Neural cell (in vitro differentiated cells): ENCODE measurements around the gene DPF3. TPM values are rescaled to one million over a fixed set of nuclear protein-coding genes. Genes with fewer than 3 reads are reported as not detected.

Experiments used
- H2AFZ ChIP-seq: fragments of 200-600, 300-800 bp; sonication (generic), shearing (Covaris generic); 2 replicates; pipeline ENCODE4 v1.6.0; 2014; ENCODE audit warnings: low read depth, mild to moderate bottlenecking, antibody characterized with exemption, low read length, moderate library complexity
- H3F3A ChIP-seq: fragments of 200-600 bp; shearing (Covaris generic); 2 replicates; pipeline ENCODE4 v1.6.1; 2016; ENCODE audit warnings: mild to moderate bottlenecking, moderate library complexity, mixed read lengths, antibody characterized with exemption, low read length; ENCODE audit not compliant: insufficient read depth, poor library complexity, severe bottlenecking
- H3K27ac ChIP-seq: fragments of 200-600, 300-800 bp; sonication (generic), shearing (Covaris generic); 2 replicates; pipeline ENCODE4 v1.5.1; 2014; ENCODE audit warnings: mild to moderate bottlenecking, low read length, moderate library complexity
- H3K27me3 ChIP-seq: fragments of 300-800, 200-600 bp; sonication (generic), shearing (Covaris generic); 2 replicates; pipeline ENCODE4 v1.6.0; 2014; ENCODE audit warnings: mild to moderate bottlenecking, low read depth, low read length, moderate library complexity; ENCODE audit not compliant: insufficient read depth
- H3K36me3 ChIP-seq: fragments of 300-800, 200-600 bp; sonication (generic), shearing (Covaris generic); 2 replicates; pipeline ENCODE4 v1.5.1; 2014; ENCODE audit warnings: mild to moderate bottlenecking, antibody characterized with exemption, low read length, moderate library complexity; ENCODE audit not compliant: insufficient read depth
- H3K4me2 ChIP-seq: fragments of 300-800, 200-600 bp; sonication (generic), shearing (Covaris generic); 2 replicates; pipeline ENCODE4 v1.6.0; 2014; ENCODE audit warnings: mild to moderate bottlenecking, low read length
- H3K4me3 ChIP-seq: fragments of 300-800, 200-600 bp; sonication (generic), shearing (Covaris generic); 2 replicates; pipeline ENCODE4 v1.5.1; 2014; ENCODE audit warnings: mild to moderate bottlenecking, low read length, moderate library complexity
- H3K79me2 ChIP-seq: fragments of 200-600 bp; shearing (Covaris generic); replicated peaks from 2 replicates; pipeline ENCODE4 v1.6.0; 2014; ENCODE audit warnings: mild to moderate bottlenecking, low read length, moderate library complexity; ENCODE audit not compliant: insufficient read depth
- H3K9ac ChIP-seq: fragments of 300-800, 200-600 bp; sonication (generic), shearing (Covaris generic); 2 replicates; pipeline ENCODE4 v1.6.1; 2016; ENCODE audit warnings: mild to moderate bottlenecking, low read length, mixed read lengths
- H3K9me2 ChIP-seq: fragments of 200-600 bp; shearing (Covaris generic); 2 replicates; pipeline ENCODE4 v1.6.1; 2016; ENCODE audit warnings: mild to moderate bottlenecking, low read length, mixed read lengths; ENCODE audit not compliant: insufficient read depth
- H3K9me3 ChIP-seq: fragments of 200-600, 300-800 bp; sonication (generic), shearing (Covaris generic); 2 replicates; pipeline ENCODE4 v1.6.1; 2016; ENCODE audit warnings: mild to moderate bottlenecking, mixed run types, low read length, moderate library complexity, mixed read lengths
- H4K20me1 ChIP-seq: fragments of 200-600 bp; shearing (Covaris generic); 2 replicates; pipeline ENCODE4 v1.6.1; 2016; ENCODE audit warnings: mild to moderate bottlenecking, mixed run types; ENCODE audit not compliant: insufficient read depth
- CTCF ChIP-seq: fragments of 450-650 bp; IDR thresholded peaks from 2 replicates; pipeline ENCODE4 v1.5.1; 2014; ENCODE audit warnings: antibody characterized with exemption, mild to moderate bottlenecking, moderate library complexity; ENCODE audit not compliant: poor library complexity, severe bottlenecking
- EP300 ChIP-seq: fragments of 450-650 bp; conservative IDR thresholded peaks from 2 replicates; pipeline ENCODE4 v1.6.1; 2014; ENCODE audit warnings: antibody characterized with exemption, mild to moderate bottlenecking, moderate library complexity; ENCODE audit not compliant: poor library complexity, severe bottlenecking
- EZH2 ChIP-seq: fragments of 200-600, 300-800 bp; shearing (Covaris generic), sonication (generic); IDR thresholded peaks from 2 replicates; pipeline ENCODE4 v1.6.1; 2014; ENCODE audit warnings: antibody characterized with exemption, low read length, borderline replicate concordance, mild to moderate bottlenecking; ENCODE audit not compliant: insufficient read depth, poor library complexity, severe bottlenecking
- MXI1 ChIP-seq: fragments of 450-650 bp; conservative IDR thresholded peaks from 2 replicates; pipeline ENCODE4 v1.6.1; 2014; ENCODE audit warnings: antibody characterized with exemption, mild to moderate bottlenecking; ENCODE audit not compliant: poor library complexity, severe bottlenecking
- POLR2AphosphoS5 ChIP-seq: IDR thresholded peaks from 2 replicates; pipeline ENCODE4 v1.6.1; 2012
- RAD21 ChIP-seq: fragments of 450-650 bp; conservative IDR thresholded peaks from 2 replicates; pipeline ENCODE4 v1.6.1; 2014; ENCODE audit warnings: antibody characterized with exemption, mild to moderate bottlenecking, moderate library complexity
- REST ChIP-seq: IDR thresholded peaks from 2 replicates; pipeline ENCODE4 v1.6.1; 2012; ENCODE audit warnings: borderline replicate concordance
- SMC3 ChIP-seq: fragments of 450-650 bp; conservative IDR thresholded peaks from 2 replicates; pipeline ENCODE4 v1.6.1; 2014; ENCODE audit warnings: antibody characterized with exemption, mild to moderate bottlenecking, moderate library complexity; ENCODE audit not compliant: poor library complexity
- TAF1 ChIP-seq: IDR thresholded peaks from 2 replicates; pipeline ENCODE4 v1.6.1; 2012; ENCODE audit warnings: low read depth
- polyA plus RNA-seq: library from polyadenylated mRNA; depleted of rRNA; stranded (reverse); fragments of >200 nt; gene quantifications from 2 replicates; pipeline ENCODE4 v1.2.3, GENCODE V29; 2014

Gene DPF3
- polyA plus RNA-seq, 1 donor from 2014 or later, result 2.9 TPM

GRCh38 chr14:72594099-72594901 is 299.6 kb downstream of the DPF3 start:
- H4K20me1 ChIP-seq, result no peaks in the 10 kb centered on the region
- no peaks in the 10 kb centered on the region for H3K27me3 ChIP-seq
- H3K9ac ChIP-seq, result no peak overlapping the region
- no peaks in the 10 kb centered on the region for H3K9me2 ChIP-seq
- H3K79me2 ChIP-seq, result no peaks in the 10 kb centered on the region
- no peak overlapping the region for H3K27ac ChIP-seq
- H2AFZ ChIP-seq, result no peak overlapping the region
- no peak overlapping the region for H3K4me2 ChIP-seq
- H3K36me3 ChIP-seq, result no peaks in the 10 kb centered on the region
- H3K9me3 ChIP-seq, result no peaks in the 10 kb centered on the region
- no peak overlapping the region for H3K4me3 ChIP-seq
- no peaks in the 10 kb centered on the region for H3F3A ChIP-seq
- TF ChIP-seq RAD21, result no peak
- no peak for TF ChIP-seq TAF1
- TF ChIP-seq EP300, result no peak
- TF ChIP-seq MXI1, result no peak
- TF ChIP-seq CTCF, result no peak
- no peak for TF ChIP-seq SMC3
- TF ChIP-seq REST, result no peak
- TF ChIP-seq EZH2, result no peak
- no peak for TF ChIP-seq POLR2AphosphoS5

GRCh38 chr14:72591391-72591790 is 302.5 kb downstream of the DPF3 start:
- Histone ChIP-seq H3K79me2 (no peaks in the 10 kb centered on the region), H3K4me3 (no peak overlapping the region), H3K9me3 (no peaks in the 10 kb centered on the region), H2AFZ (no peak overlapping the region), H3K27me3 (no peaks in the 10 kb centered on the region), H3K27ac (no peak overlapping the region), H4K20me1 (no peaks in the 10 kb centered on the region), H3K36me3 (no peaks in the 10 kb centered on the region), H3K9ac (no peak overlapping the region), H3K4me2 (no peak overlapping the region), H3F3A (no peaks in the 10 kb centered on the region), H3K9me2 (no peaks in the 10 kb centered on the region)
- TF ChIP-seq SMC3 (no peak), CTCF (no peak), REST (no peak), POLR2AphosphoS5 (no peak), EP300 (no peak), EZH2 (no peak), TAF1 (no peak), MXI1 (no peak), RAD21 (no peak)
